Measurements from ENCODE around the gene IFT81. TPM values are rescaled to one million over a fixed set of nuclear protein-coding genes. Genes with fewer than 3 reads are reported as not detected.
A peak's percentile ranks its signal among the peaks of the same experiment; 100 is the strongest.

IFT81 gene
- total RNA-seq, 1 donor from 2014 or later: 13.1 TPM

DNA sequence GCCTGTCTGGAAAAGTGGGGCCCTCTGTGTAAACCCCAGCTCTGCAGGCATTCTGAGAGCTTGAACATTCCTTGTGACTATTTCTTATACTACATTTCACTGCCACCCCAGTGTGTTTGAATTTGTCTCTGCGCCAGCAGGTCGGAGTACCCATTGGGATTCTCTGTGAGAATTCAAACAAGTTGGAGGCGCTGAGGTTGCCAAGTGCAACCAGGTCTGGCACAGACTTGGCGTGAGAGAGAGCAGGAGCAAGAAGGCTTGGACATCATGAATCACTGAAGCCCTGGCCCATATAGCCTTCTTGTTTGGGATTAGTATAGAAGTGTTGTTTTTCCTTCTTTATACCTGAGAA, 123.9 kb downstream of the IFT81 start:
- H3K36me3 Mint-ChIP-seq (ENCODE audit: unreplicated experiment): peaks cover 7% of the 10 kb centered on the region
- no peak for TF ChIP-seq CTCF (IDR thresholded peaks at IDR 0.05)
- H3K27me3 Mint-ChIP-seq (ENCODE audit: unreplicated experiment): no peaks in the 10 kb centered on the region
- no peak overlapping the region for H3K4me3 Mint-ChIP-seq (ENCODE audit: unreplicated experiment)
- H3K4me1 Mint-ChIP-seq (ENCODE audit: unreplicated experiment): peaks cover 43% of the 10 kb centered on the region
- H3K27ac Mint-ChIP-seq (ENCODE audit: unreplicated experiment): no peak overlapping the region
- H3K9me3 Mint-ChIP-seq (ENCODE audit: unreplicated experiment): no peaks in the 10 kb centered on the region
- no peak for DNase-seq (ENCODE audit: extremely low spot score, unreplicated experiment)

- Mint-ChIP-seq H3K4me1 (ENCODE audit: unreplicated experiment) (peaks cover 49% of the 10 kb centered on the region), H3K4me3 (ENCODE audit: unreplicated experiment) (no peak overlapping the region), H3K9me3 (ENCODE audit: unreplicated experiment) (no peaks in the 10 kb centered on the region), H3K36me3 (ENCODE audit: unreplicated experiment) (peaks cover 5% of the 10 kb centered on the region), H3K27me3 (ENCODE audit: unreplicated experiment) (no peaks in the 10 kb centered on the region), H3K27ac (ENCODE audit: unreplicated experiment) (peak overlapping the region; percentile 64)
- DNase-seq (ENCODE audit: extremely low spot score, unreplicated experiment): no peak
- TF ChIP-seq CTCF (IDR thresholded peaks at IDR 0.05): no peak
Observed at GRCh38 chr12:110249105-110249504, 124.9 kb downstream of the IFT81 start.

GRCh38 chr12:110249716-110250225, 125.6 kb downstream of the IFT81 start:
- no peak for DNase-seq (ENCODE audit: extremely low spot score, unreplicated experiment)
- H3K4me1 Mint-ChIP-seq (ENCODE audit: unreplicated experiment): peaks cover 49% of the 10 kb centered on the region
- no peaks in the 10 kb centered on the region for H3K9me3 Mint-ChIP-seq (ENCODE audit: unreplicated experiment)
- no peak overlapping the region for H3K4me3 Mint-ChIP-seq (ENCODE audit: unreplicated experiment)
- TF ChIP-seq CTCF (IDR thresholded peaks at IDR 0.05): no peak
- peak overlapping the region; percentile 42 for H3K27ac Mint-ChIP-seq (ENCODE audit: unreplicated experiment)
- H3K36me3 Mint-ChIP-seq (ENCODE audit: unreplicated experiment): peaks cover 5% of the 10 kb centered on the region
- H3K27me3 Mint-ChIP-seq (ENCODE audit: unreplicated experiment): no peaks in the 10 kb centered on the region

DNA sequence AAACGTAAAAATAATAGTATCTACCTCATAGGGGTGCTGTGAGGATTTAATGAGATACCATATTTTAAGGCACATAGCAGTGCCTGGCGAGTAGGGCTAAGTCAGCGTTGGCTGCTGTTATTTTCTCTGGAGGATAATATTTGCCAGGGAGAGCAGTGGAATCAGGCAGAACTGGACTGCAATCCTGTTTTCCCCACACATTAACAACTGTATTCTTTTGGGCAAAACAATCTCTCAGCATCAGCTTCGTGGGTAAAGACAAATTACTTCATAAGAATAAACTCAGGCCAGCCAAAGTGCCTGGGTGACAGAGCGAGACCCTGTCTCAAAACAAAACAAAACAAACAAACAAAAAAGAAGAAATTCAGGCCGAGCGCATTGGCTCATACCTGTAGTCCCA, 127.2 kb downstream of the IFT81 start:
- TF ChIP-seq CTCF (IDR thresholded peaks at IDR 0.05): no peak
- H3K4me1 Mint-ChIP-seq (ENCODE audit: unreplicated experiment): peaks cover 51% of the 10 kb centered on the region

DNA sequence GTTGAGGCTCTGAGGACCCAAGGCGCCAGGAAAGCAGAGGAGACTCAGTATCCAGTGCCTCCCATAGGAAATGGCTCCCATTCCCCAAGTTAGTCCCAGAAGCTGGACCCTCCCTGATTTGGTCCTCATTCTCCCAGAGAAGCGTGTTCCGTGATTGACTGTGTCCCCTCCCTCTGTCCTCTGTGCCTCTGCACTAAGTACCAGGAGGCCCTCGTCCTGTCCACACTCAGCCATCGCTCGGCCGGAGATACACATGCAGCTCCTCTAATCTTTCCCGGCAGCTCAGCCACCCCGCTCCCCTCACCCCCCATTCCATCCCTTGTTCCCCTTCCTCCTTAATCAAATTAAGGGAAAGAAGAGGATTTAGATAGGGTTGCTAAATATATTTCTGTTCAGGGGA, 128.6 kb downstream of the IFT81 start:
- H3K27me3 Mint-ChIP-seq (ENCODE audit: unreplicated experiment): no peaks in the 10 kb centered on the region
- no peak overlapping the region for H3K4me3 Mint-ChIP-seq (ENCODE audit: unreplicated experiment)
- no peak for DNase-seq (ENCODE audit: extremely low spot score, unreplicated experiment)
- no peak for TF ChIP-seq CTCF (IDR thresholded peaks at IDR 0.05)
- peaks cover 48% of the 10 kb centered on the region for H3K4me1 Mint-ChIP-seq (ENCODE audit: unreplicated experiment)
- H3K9me3 Mint-ChIP-seq (ENCODE audit: unreplicated experiment): no peaks in the 10 kb centered on the region
- no peaks in the 10 kb centered on the region for H3K36me3 Mint-ChIP-seq (ENCODE audit: unreplicated experiment)
- peak overlapping the region; percentile 66 for H3K27ac Mint-ChIP-seq (ENCODE audit: unreplicated experiment)

More for the DNA sequence above, 127.2 kb downstream of the IFT81 start:
- Mint-ChIP-seq H3K36me3 (ENCODE audit: unreplicated experiment) (peaks cover 2% of the 10 kb centered on the region), H3K27ac (ENCODE audit: unreplicated experiment) (no peak overlapping the region), H3K27me3 (ENCODE audit: unreplicated experiment) (no peaks in the 10 kb centered on the region), H3K4me3 (ENCODE audit: unreplicated experiment) (no peak overlapping the region), H3K9me3 (ENCODE audit: unreplicated experiment) (no peaks in the 10 kb centered on the region)
- no peak for DNase-seq (ENCODE audit: extremely low spot score, unreplicated experiment)
